Keratinocyte (primary cell): ENCODE results near the gene RASA3. TPM values are rescaled to one million over a fixed set of nuclear protein-coding genes. Genes with fewer than 3 reads are reported as not detected.

Experiments used
- DNase-seq: peaks from one replicate; pipeline ENCODE4 v3.0.0-alpha.2; 2011; ENCODE audit warnings: low read depth, missing footprints, low spot score
- FAIRE-seq: peaks from 2 replicates; lab custom pipeline; 2011; peaks lifted over from hg19 to GRCh38; lab: Jason Lieb, UNC
- H2AFZ ChIP-seq: 2 replicates; pipeline ENCODE4 v1.6.0; 2012; ENCODE audit warnings: low read length, control low read depth, inconsistent platforms; ENCODE audit not compliant: control insufficient read depth
- H3K27ac ChIP-seq: 2 replicates; pipeline ENCODE4 v1.5.1; 2011; ENCODE audit warnings: low read length; ENCODE audit not compliant: control insufficient read depth, insufficient read depth
- H3K27me3 ChIP-seq: 3 replicates; pipeline ENCODE4 v1.6.0; 2011; ENCODE audit warnings: low read length; ENCODE audit not compliant: control insufficient read depth, insufficient read depth; ENCODE audit errors: extremely low read depth
- H3K36me3 ChIP-seq, 2 experiments: 2 replicates in 1 of 2; 3 replicates in 1 of 2; pipeline ENCODE4 v1.5.1; 2011; ENCODE audit warnings: low read length in 2 of 2, mild to moderate bottlenecking in 1 of 2; ENCODE audit not compliant: control insufficient read depth in 2 of 2, insufficient read depth in 2 of 2; ENCODE audit errors: extremely low read depth in 1 of 2
- H3K4me1 ChIP-seq: 3 replicates; pipeline ENCODE4 v1.5.1; 2011; ENCODE audit warnings: low read length; ENCODE audit not compliant: control insufficient read depth, insufficient read depth; ENCODE audit errors: extremely low read depth
- H3K4me2 ChIP-seq: 3 replicates; pipeline ENCODE4 v1.6.0; 2011; ENCODE audit warnings: low read depth, low read length; ENCODE audit not compliant: control insufficient read depth, insufficient read depth; ENCODE audit errors: extremely low read depth
- H3K4me3 ChIP-seq, 3 experiments: fragments of 200-600 bp in 1 of 3; sonication (generic) in 1 of 3; 2 replicates in 2 of 3; 3 replicates in 1 of 3; pipeline ENCODE4 v1.5.1; 2011 to 2016; ENCODE audit warnings: low read length in 3 of 3, mild to moderate bottlenecking in 3 of 3, control low read depth in 2 of 3, inconsistent platforms in 1 of 3, low read depth in 1 of 3, mixed read lengths in 1 of 3, mixed run types in 1 of 3, moderate library complexity in 1 of 3; ENCODE audit not compliant: control insufficient read depth in 2 of 3, insufficient read depth in 2 of 3; ENCODE audit errors: extremely low read depth in 1 of 3
- H3K79me2 ChIP-seq: 2 replicates; pipeline ENCODE4 v1.6.0; 2012; ENCODE audit warnings: low read length; ENCODE audit not compliant: control insufficient read depth, insufficient read depth
- H3K9ac ChIP-seq: 3 replicates; pipeline ENCODE4 v1.6.0; 2011; ENCODE audit warnings: low read length; ENCODE audit not compliant: control insufficient read depth, insufficient read depth; ENCODE audit errors: extremely low read depth
- H3K9me1 ChIP-seq: 3 replicates; pipeline ENCODE4 v1.6.0; 2011; ENCODE audit warnings: low read length; ENCODE audit not compliant: control insufficient read depth, insufficient read depth; ENCODE audit errors: extremely low read depth
- H3K9me3 ChIP-seq: 2 replicates; pipeline ENCODE4 v1.5.1; 2012; ENCODE audit warnings: low read depth, low read length; ENCODE audit not compliant: control insufficient read depth
- H4K20me1 ChIP-seq: 3 replicates; pipeline ENCODE4 v1.6.0; 2011; ENCODE audit warnings: low read length; ENCODE audit not compliant: control insufficient read depth, insufficient read depth; ENCODE audit errors: extremely low read depth
- EZH2 ChIP-seq: IDR thresholded peaks from one replicate; pipeline ENCODE4 v1.6.1; 2012; ENCODE audit warnings: inconsistent platforms, mild to moderate bottlenecking, low read length, moderate library complexity
- dilution Hi-C: fragments of 300-500 bp; cut with MboI; formaldehyde crosslinking; loops from one replicate; pipeline ENCODE4 v1.7.0; 2020; ENCODE audit warnings: low sequenced_read_pairs; ENCODE audit not compliant: extremely low pct_ligation_motif_present
- polyA plus RNA-seq, 5 experiments: library from polyadenylated mRNA; depleted of rRNA in 3 of 5; stranded (reverse) in 3 of 5; stranded (forward) in 1 of 5; unstranded in 1 of 5; fragments of >200 nt; gene quantifications; 1 replicate in 1 of 5; 2 replicates in 3 of 5; 3 replicates in 1 of 5; pipeline versions ENCODE4 v1.2.1 to v1.2.3, GENCODE V29; 2011 to 2012; ENCODE audit warnings: missing spikeins in 2 of 5, low read depth in 1 of 5, low replicate concordance in 1 of 5
- TF ChIP-seq, protein P1 (sequence below), 3 experiments: IDR thresholded peaks in 1 of 3; conservative IDR thresholded peaks in 1 of 3; optimal IDR thresholded peaks in 1 of 3; 2 replicates in 2 of 3; 3 replicates in 1 of 3; pipeline versions ENCODE3 to v1.5.1; 2011; ENCODE audit warnings: low read length in 3 of 3, mild to moderate bottlenecking in 3 of 3, moderate library complexity in 2 of 3, control low read depth in 1 of 3, inconsistent platforms in 1 of 3; ENCODE audit not compliant: insufficient read depth in 2 of 3; ENCODE audit errors: extremely low read depth in 1 of 3

The RASA3 gene
- polyA plus RNA-seq, 1 donor (not counting 4 experiments of a cell fraction or from before 2014, with no cell fraction given): 4.1 TPM

DNA sequence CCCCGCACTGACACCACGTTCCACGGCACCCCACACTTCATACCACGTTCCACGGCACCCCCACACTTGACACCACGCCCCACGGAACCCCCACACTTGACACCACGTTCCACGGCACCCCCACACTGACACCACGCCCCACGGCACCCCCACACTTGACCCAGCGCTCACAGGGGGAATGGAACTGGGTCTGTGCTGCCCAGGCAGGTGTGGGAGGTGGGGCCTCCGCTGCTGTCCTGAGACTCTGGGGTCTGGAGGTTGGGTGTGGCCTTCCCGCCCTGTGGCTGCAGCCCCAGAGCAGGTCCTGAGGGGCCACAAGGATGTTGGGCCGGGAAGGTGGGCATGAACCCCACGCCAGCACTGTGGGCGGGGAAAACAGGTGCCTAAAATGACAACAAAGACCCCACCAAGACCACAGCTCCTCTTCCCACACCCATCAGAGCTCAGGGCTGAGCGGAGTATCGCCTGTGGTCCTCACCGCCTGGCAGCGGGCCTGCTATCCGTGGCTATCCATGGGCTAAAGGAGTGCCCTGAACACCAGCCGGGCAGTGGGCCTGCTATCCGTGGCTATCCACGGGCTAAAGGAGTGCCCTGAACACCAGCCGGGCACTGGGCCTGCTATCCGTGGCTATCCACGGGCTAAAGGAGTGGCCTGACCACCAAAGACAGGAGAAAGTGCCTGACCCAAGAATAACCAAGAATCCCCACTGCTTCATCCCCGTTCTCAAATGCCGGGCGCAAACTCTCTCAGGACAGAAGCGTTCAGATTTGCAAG lies 98.7 kb downstream of the RASA3 start:
- dilution Hi-C loops: no loop called here
- H3K27ac ChIP-seq: no peak overlapping the region

DNA sequence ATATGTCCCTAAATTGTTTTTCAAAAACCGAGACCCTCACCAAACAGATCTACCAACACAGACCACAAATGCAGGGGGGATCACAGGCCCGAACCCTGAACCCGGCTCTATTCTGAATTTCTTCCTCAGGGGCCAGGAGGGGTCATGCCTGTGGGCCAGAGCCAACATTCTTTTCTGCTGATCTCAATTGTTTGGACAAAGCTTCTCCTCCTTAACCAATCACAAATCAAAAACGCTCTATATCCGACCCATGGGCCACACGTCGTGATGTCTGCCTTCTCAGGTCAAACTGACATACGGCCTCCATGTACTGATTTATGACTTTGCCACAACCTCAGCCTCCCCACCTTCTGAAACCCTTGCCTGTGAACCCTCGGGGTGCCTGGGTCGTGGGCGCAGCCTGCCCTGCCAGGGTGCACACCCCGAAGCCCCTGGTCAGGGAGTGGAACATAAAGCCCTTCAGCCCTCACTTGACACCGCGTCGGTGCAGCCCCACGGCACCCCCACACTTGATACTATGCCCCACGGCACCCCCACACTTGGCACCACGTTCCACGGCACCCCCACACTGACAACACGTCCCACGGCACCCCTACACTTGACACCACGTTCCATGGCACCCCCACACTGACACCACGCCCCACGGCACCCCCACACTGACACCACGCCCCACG lies 100.2 kb downstream of the RASA3 start:
- DNase-seq (no peak), FAIRE-seq (no peak)
- H3K27me3 ChIP-seq: peaks cover 10% of the 10 kb centered on the region
- no peak overlapping the region for H3K4me3 ChIP-seq
- no peak overlapping the region for H2AFZ ChIP-seq
- H3K36me3 ChIP-seq: no peaks in the 10 kb centered on the region
- H3K9me3 ChIP-seq: no peaks in the 10 kb centered on the region
- no peaks in the 10 kb centered on the region for H3K4me1 ChIP-seq
- no peaks in the 10 kb centered on the region for H3K79me2 ChIP-seq
- H3K27ac ChIP-seq: no peak overlapping the region
- TF ChIP-seq, protein P1, sequence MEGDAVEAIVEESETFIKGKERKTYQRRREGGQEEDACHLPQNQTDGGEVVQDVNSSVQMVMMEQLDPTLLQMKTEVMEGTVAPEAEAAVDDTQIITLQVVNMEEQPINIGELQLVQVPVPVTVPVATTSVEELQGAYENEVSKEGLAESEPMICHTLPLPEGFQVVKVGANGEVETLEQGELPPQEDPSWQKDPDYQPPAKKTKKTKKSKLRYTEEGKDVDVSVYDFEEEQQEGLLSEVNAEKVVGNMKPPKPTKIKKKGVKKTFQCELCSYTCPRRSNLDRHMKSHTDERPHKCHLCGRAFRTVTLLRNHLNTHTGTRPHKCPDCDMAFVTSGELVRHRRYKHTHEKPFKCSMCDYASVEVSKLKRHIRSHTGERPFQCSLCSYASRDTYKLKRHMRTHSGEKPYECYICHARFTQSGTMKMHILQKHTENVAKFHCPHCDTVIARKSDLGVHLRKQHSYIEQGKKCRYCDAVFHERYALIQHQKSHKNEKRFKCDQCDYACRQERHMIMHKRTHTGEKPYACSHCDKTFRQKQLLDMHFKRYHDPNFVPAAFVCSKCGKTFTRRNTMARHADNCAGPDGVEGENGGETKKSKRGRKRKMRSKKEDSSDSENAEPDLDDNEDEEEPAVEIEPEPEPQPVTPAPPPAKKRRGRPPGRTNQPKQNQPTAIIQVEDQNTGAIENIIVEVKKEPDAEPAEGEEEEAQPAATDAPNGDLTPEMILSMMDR (optimal IDR thresholded peaks at IDR 0.05 in 1 of 3, IDR thresholded peaks at IDR 0.05 in 1 of 3, conservative IDR thresholded peaks at IDR 0.05 in 1 of 3; ENCODE audit: extremely low read depth in 1 of 3, insufficient read depth in 2 of 3, low read length in 3 of 3): no peak
- no peak for TF ChIP-seq EZH2
- H3K4me2 ChIP-seq: no peak overlapping the region
- H3K9ac ChIP-seq: no peak overlapping the region
- dilution Hi-C loops: no loop called here
- H3K9me1 ChIP-seq: no peaks in the 10 kb centered on the region
- H4K20me1 ChIP-seq: peaks cover 4% of the 10 kb centered on the region

More for the DNA sequence above, 98.7 kb downstream of the RASA3 start:
- no peaks in the 10 kb centered on the region for H3K9me3 ChIP-seq
- H4K20me1 ChIP-seq: peaks cover 4% of the 10 kb centered on the region
- no peaks in the 10 kb centered on the region for H3K79me2 ChIP-seq
- H3K4me3 ChIP-seq: no peak overlapping the region
- DNase-seq: no peak
- H3K36me3 ChIP-seq: no peaks in the 10 kb centered on the region
- H2AFZ ChIP-seq: no peak overlapping the region
- H3K9me1 ChIP-seq: no peaks in the 10 kb centered on the region
- no peak overlapping the region for H3K9ac ChIP-seq
- TF ChIP-seq EZH2: no peak
- TF ChIP-seq, protein P1 (optimal IDR thresholded peaks at IDR 0.05 in 1 of 3, IDR thresholded peaks at IDR 0.05 in 1 of 3, conservative IDR thresholded peaks at IDR 0.05 in 1 of 3; ENCODE audit: extremely low read depth in 1 of 3, insufficient read depth in 2 of 3, low read length in 3 of 3): no peak
- no peaks in the 10 kb centered on the region for H3K4me1 ChIP-seq
- FAIRE-seq: no peak
- no peak overlapping the region for H3K4me2 ChIP-seq
- H3K27me3 ChIP-seq: peaks cover 10% of the 10 kb centered on the region
